ENCODE data around the gene TPSB2.
"Not testable (repeated sequence)": the region's sequence is repeated elsewhere in the genome, so short reads cannot be mapped to it uniquely, and the experiment has no call there.

TPSB2 gene

GRCh38 chr16:1261131-1261892 lies 31.3 kb upstream of the TPSB2 start:
- DNase-seq, result no peak

- no peak for DNase-seq
These were observed 30.2 kb upstream of the TPSB2 start for GRCh38 chr16:1260101-1260680.

GRCh38 chr16:1259760-1260068 lies 29.7 kb upstream of the TPSB2 start:
- no peak for DNase-seq

GRCh38 chr16:1258906-1259759 lies 29.1 kb upstream of the TPSB2 start:
- no peak for DNase-seq

- DNase-seq, result no peak
These were observed 28.2 kb upstream of the TPSB2 start for GRCh38 chr16:1258225-1258600.

- no peak for DNase-seq
These were observed 27.7 kb upstream of the TPSB2 start for GRCh38 chr16:1257561-1258224.

GRCh38 chr16:1256874-1257322 lies 26.9 kb upstream of the TPSB2 start:
- no peak for DNase-seq

- DNase-seq, result not testable (repeated sequence)
These were observed 26.4 kb upstream of the TPSB2 start for GRCh38 chr16:1256296-1256873.

GRCh38 chr16:1255276-1256122 lies 25.5 kb upstream of the TPSB2 start, which contains the start of gene TPSD1:
Gene TPSD1, plus strand, starts transcription at chr16:1256069. Its CDS starts 212 bp downstream, at chr16:1256281.
- not testable (repeated sequence) for DNase-seq

GRCh38 chr16:1254821-1255220 lies 24.8 kb upstream of the TPSB2 start:
- not testable (repeated sequence) for DNase-seq

- not testable (repeated sequence) for DNase-seq
These were observed 23.8 kb upstream of the TPSB2 start for GRCh38 chr16:1253701-1254364.

- not testable (repeated sequence) for DNase-seq
These were observed 19.2 kb upstream of the TPSB2 start for GRCh38 chr16:1249031-1249755.

GRCh38 chr16:1247903-1248537 lies 18.0 kb upstream of the TPSB2 start:
- not testable (repeated sequence) for DNase-seq

- DNase-seq, result no peak
These were observed 15.6 kb upstream of the TPSB2 start for GRCh38 chr16:1245452-1246020.

- DNase-seq, result no peak
These were observed 14.9 kb upstream of the TPSB2 start for GRCh38 chr16:1244881-1245280.

- DNase-seq, result not testable (repeated sequence)
These were observed 14.2 kb upstream of the TPSB2 start for GRCh38 chr16:1243907-1244850.

GRCh38 chr16:1243363-1243762 lies 13.4 kb upstream of the TPSB2 start:
- DNase-seq, result not testable (repeated sequence)

- not testable (repeated sequence) for DNase-seq
These were observed 11.1 kb upstream of the TPSB2 start for GRCh38 chr16:1241081-1241480.
